Erythroblast (primary cell): ENCODE data around the gene GNAQ.

Experiments used
- GATA1 ChIP-seq: IDR thresholded peaks from 2 replicates; pipeline ENCODE4 v1.6.1; 2011; ENCODE audit warnings: low read depth, mild to moderate bottlenecking, control low read depth, low read length, moderate library complexity
- POLR2A ChIP-seq: IDR thresholded peaks from 2 replicates; pipeline ENCODE4 v1.6.1; 2011; ENCODE audit warnings: mild to moderate bottlenecking, low read length

DNA sequence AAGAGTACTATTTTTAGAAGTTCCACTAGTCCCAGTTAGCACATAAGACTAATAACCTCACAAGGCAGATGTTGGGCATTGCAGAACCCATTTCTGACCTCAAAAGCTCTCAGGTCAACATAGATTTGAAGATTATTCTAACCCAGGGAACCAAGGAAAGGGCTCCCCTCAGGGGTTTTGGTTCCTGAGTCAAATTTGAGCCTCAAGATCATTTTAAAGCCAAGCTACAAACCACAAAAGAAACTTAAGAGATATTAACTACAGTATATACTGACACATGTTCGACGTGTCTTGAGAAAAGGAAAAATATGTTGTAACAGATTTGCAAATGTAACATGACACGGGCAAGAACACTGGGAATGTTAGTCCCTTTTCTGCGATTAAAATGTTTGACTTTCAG, 88.6 kb downstream of the GNAQ start:
- no peak for TF ChIP-seq POLR2A
- no peak for TF ChIP-seq GATA1
